Hepatocyte (in vitro differentiated cells): ENCODE data around the gene DHDDS.

Source experiments
- CTCF ChIP-seq: fragments of 200-600 bp; sonication (generic); IDR thresholded peaks from 2 replicates; pipeline ENCODE4 v1.5.1; 2016; ENCODE audit warnings: antibody characterized with exemption, mild to moderate bottlenecking; ENCODE audit not compliant: poor library complexity
- EZH2 ChIP-seq: fragments of 200-600 bp; sonication (generic); IDR thresholded peaks from 2 replicates; pipeline ENCODE4 v1.6.1; 2016; ENCODE audit warnings: antibody characterized with exemption, mild to moderate bottlenecking, borderline replicate concordance
- EZH2phosphoT487 ChIP-seq: fragments of 200-600 bp; sonication (generic); IDR thresholded peaks from one replicate; pipeline ENCODE4 v1.6.1; 2018; ENCODE audit warnings: antibody characterized with exemption, mild to moderate bottlenecking, low read depth, moderate library complexity; ENCODE audit not compliant: unreplicated experiment, severe bottlenecking

DNA sequence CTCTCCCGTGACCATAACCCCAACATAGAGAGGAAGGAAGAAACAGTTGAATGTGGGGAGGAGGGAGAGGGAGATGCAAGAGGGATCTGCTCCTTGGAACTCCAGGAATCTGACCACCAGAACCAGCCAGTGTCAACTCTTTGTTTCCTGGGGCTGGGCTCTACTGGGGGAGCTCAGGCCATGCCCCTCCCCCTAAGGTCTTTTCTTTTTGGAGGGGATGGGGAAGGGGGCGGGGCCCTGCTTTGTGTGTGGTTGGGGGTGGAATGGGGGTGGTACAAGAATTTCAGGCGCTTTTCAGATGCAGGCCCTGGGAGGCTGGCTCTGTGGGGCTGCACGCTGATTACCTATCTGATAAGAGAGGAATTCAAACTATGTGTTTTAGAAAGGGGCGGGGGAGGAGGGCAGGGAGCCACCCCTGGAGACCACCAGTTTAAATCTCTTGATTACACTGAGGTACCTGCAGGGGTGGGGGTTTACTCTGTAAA, 13.2 kb upstream of the DHDDS start:
- TF ChIP-seq CTCF: no peak
- no peak for TF ChIP-seq EZH2
- TF ChIP-seq EZH2phosphoT487: no peak
